ENCODE data around the gene GSTM2. TPM values are rescaled to one million over a fixed set of nuclear protein-coding genes. Genes with fewer than 3 reads are reported as not detected.
"Not testable (repeated sequence)": the region's sequence is repeated elsewhere in the genome, so short reads cannot be mapped to it uniquely, and the experiment has no call there.

GSTM2 gene
- total and polyA plus RNA-seq, 12 donors, result 17.2 to 495 (median 63.4) TPM

GRCh38 chr1:109659145-109659544 is 8.7 kb upstream of the GSTM2 start:
- DNase-seq, result no peak
- Histone ChIP-seq H3K9me3 (replicated peaks in 1 of 3) (no peaks in the 10 kb centered on the region), H3K27ac (peak overlapping the region in 1 of 5 donors; percentile 13), H3K27me3 (no peaks in the 10 kb centered on the region), H3K4me3 (no peak overlapping the region), H3K36me3 (replicated peaks in 1 of 2) (peaks cover 0 to 23% of the 10 kb centered on the region in 2 donors), H3K4me1 (replicated peaks in 1 of 2) (peaks cover 7 to 11% of the 10 kb centered on the region in 2 donors)
- TF ChIP-seq CTCF (IDR thresholded peaks at IDR 0.05), result no peak
- intact Hi-C loops (cut with DNase I), result loop anchor here in 1 of 2 donors (10.0 kb wide), 1 partner anchor 326 kb away; the partner anchor contains the start of gene AHCYL1
- 59 to 68% (median 61%) methylated on average over 2 of the region's 2 CpGs for WGBS, 4 donors

- TF ChIP-seq POLR2A (IDR thresholded peaks at IDR 0.05) (no peak), CTCF (IDR thresholded peaks at IDR 0.05) (no peak)
- peak overlapping the region in 2 of 5 donors; percentile 13 to 32 for H3K27ac ChIP-seq
- no peaks in the 10 kb centered on the region for H3K27me3 ChIP-seq
- peak in 6 of 7 donors; percentile 40 to 68 (median 56) for DNase-seq
- H3K36me3 ChIP-seq (replicated peaks in 1 of 2), result peaks cover 0 to 23% of the 10 kb centered on the region in 2 donors
- intact Hi-C loops (cut with DNase I), result loop anchor here in 1 of 2 donors (10.0 kb wide), 1 partner anchor 325 kb away; the partner anchor contains the start of gene AHCYL1
- no peaks in the 10 kb centered on the region for H3K9me3 ChIP-seq (replicated peaks in 1 of 3)
- peaks cover 5 to 8% of the 10 kb centered on the region in 2 donors for H3K4me1 ChIP-seq (replicated peaks in 1 of 2)
- WGBS, 4 donors, result 62 to 70% (median 66%) methylated on average over 5 of the region's 5 CpGs
- no peak overlapping the region for H3K4me3 ChIP-seq
Measured at GRCh38 chr1:109659997-109660690, 7.7 kb upstream of the GSTM2 start.

- H3K9me3 ChIP-seq (replicated peaks in 1 of 3); intact Hi-C loops (cut with DNase I); H3K4me1 ChIP-seq (replicated peaks in 1 of 2); DNase-seq; H3K4me3 ChIP-seq; H3K27me3 ChIP-seq: not testable (repeated sequence)
- Histone ChIP-seq H3K27ac (peak overlapping the region in 2 of 5 donors; percentile 13 to 32), H3K36me3 (replicated peaks in 1 of 2) (peaks cover 0 to 23% of the 10 kb centered on the region in 2 donors)
- WGBS, 4 donors, result 67 to 88% (median 74%) methylated on average over 3 to 4 of the region's 4 CpGs
Measured at GRCh38 chr1:109660691-109661026, 7.2 kb upstream of the GSTM2 start.

- TF ChIP-seq CTCF (IDR thresholded peaks at IDR 0.05) (no peak), POLR2A (IDR thresholded peaks at IDR 0.05) (no peak)
- H3K27me3 ChIP-seq, result no peaks in the 10 kb centered on the region
- H3K4me1 ChIP-seq (replicated peaks in 1 of 2), result peaks cover 0 to 3% of the 10 kb centered on the region in 2 donors
- no peak overlapping the region for H3K4me3 ChIP-seq
- intact Hi-C loops (cut with DNase I), result no loop called here
- DNase-seq, result no peak
- 83 to 96% (median 91%) methylated on average over 2 of the region's 2 CpGs for WGBS, 4 donors
- H3K27ac ChIP-seq, result no peak overlapping the region
- no peaks in the 10 kb centered on the region for H3K9me3 ChIP-seq (replicated peaks in 1 of 3)
- peaks cover 0 to 23% of the 10 kb centered on the region in 2 donors for H3K36me3 ChIP-seq (replicated peaks in 1 of 2)
Measured at GRCh38 chr1:109661391-109661790, 6.5 kb upstream of the GSTM2 start.

- Histone ChIP-seq H3K9me3 (replicated peaks in 1 of 3) (no peaks in the 10 kb centered on the region), H3K27ac (no peak overlapping the region)
Measured at GRCh38 chr1:109664671-109665070, 3.2 kb upstream of the GSTM2 start.

More at GRCh38 chr1:109664671-109665070, 3.2 kb upstream of the GSTM2 start:
- Histone ChIP-seq H3K4me3 (no peak overlapping the region), H3K4me1 (replicated peaks in 1 of 2) (peaks cover 0 to 8% of the 10 kb centered on the region in 2 donors), H3K27me3 (no peaks in the 10 kb centered on the region), H3K36me3 (replicated peaks in 1 of 2) (peaks cover 0 to 8% of the 10 kb centered on the region in 2 donors)
- WGBS, 4 donors, result 64 to 86% (median 77%) methylated on average over 1 of the region's 1 CpG
- DNase-seq, result no peak
- intact Hi-C loops (cut with DNase I), result no loop called here
- no peak for TF ChIP-seq CTCF (IDR thresholded peaks at IDR 0.05)
- TF ChIP-seq POLR2A (IDR thresholded peaks at IDR 0.05), result no peak

Measured in adrenal gland (tissue), 12 donors.